SK-N-MC (cell line): ENCODE data around the gene KLHL29.

ENCODE experiments used
- EZH2 ChIP-seq: fragments of 200-600 bp; sonication (generic); IDR thresholded peaks from one replicate; pipeline ENCODE4 v1.6.1; 2017; ENCODE audit warnings: antibody characterized with exemption
- FOXP2 ChIP-seq: optimal IDR thresholded peaks from 2 replicates; pipeline ENCODE3; 2011; ENCODE audit warnings: mild to moderate bottlenecking, moderate library complexity; ENCODE audit not compliant: insufficient read depth; ENCODE audit errors: extremely low read length, control extremely low read depth
- POLR2AphosphoS5 ChIP-seq: IDR thresholded peaks from 2 replicates; pipeline ENCODE4 v1.6.1; 2012; ENCODE audit warnings: mild to moderate bottlenecking, low read depth, low read length, borderline replicate concordance

DNA sequence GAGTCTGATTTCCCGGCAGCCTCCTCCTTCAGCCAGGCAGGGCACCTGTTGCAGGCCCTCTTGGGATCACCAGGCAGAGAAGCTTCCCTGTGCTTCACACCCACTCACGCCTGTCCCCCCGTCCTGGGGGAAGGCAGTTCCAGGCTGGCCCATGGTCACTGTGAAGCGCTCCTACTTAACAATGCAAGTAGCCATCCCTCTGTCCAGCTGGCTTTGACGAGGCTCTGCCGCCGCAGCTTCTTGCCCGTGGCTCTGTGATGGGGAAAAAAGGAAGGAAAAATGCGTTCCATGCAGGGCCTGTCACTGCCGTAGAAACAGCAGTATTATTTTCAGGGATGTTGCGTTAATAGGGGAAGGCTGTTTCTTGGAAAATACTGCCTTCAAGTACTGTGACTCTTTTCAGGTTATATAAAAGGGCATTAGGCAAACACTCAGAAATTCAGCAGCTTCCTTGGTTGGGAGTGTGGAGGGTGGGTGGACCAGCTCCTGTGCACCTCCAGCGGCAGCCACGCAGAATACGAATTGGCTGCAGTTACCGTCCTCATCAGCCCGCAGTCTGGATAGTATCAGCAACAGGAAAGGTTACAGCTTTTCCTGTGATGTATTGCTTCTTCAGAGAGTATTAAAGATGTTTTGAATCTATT is 232.3 kb downstream of the KLHL29 start:
- TF ChIP-seq POLR2AphosphoS5 (no peak), EZH2 (no peak), FOXP2 (no peak)
